Urothelium cell line (cell line): ENCODE measurements around the gene ESRRA.

Experiments used
- DNase-seq: peaks from one replicate; pipeline ENCODE4 v3.0.0; 2011; ENCODE audit warnings: low spot score, mixed read lengths
- FAIRE-seq: peaks from 2 replicates; lab custom pipeline; 2011; peaks lifted over from hg19 to GRCh38; lab: Jason Lieb, UNC

Gene ESRRA

DNA sequence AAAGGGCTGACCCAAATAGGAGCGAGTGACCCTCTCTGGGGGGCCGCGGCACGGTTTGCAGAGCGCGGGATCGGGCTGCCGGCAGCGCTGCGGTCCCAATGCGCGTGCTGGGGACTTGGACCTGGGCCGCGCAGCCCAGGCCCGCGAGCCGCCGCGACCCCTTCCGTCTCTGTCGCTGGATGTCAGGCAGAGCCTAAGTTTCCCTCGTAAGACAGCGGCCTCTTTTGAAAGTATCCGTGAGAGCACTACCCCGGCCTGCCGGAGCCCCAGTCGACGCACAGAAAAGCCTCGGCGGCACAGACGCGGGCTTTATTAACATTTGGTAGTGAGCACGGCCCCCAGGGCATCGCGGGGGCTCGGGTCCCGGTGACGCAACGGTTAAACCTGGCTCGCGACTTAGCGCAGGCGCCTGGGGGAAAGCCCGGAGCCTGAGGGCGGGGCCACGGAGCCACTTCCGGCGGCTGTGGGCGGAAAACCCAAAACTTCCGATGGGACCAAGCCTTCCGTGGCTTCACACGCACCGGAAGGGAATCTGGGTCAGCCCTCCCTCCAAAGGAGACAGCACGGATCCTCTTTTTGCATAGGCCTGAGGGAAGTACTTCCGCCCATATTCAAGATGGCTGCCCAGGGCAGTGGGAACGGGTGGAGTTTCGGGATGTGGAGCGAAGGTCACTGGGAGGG, 35.6 kb upstream of the ESRRA start:
- no peak for FAIRE-seq

GRCh38 chr11:64275031-64275800, 30.1 kb upstream of the ESRRA start:
- DNase-seq (no peak), FAIRE-seq (no peak)

More for the DNA sequence above, 35.6 kb upstream of the ESRRA start:
- peak; percentile 92 for DNase-seq

- DNase-seq (no peak), FAIRE-seq (no peak)
These were observed 29.5 kb upstream of the ESRRA start for GRCh38 chr11:64275841-64276240.

- DNase-seq: peak; percentile 64
- FAIRE-seq: no peak
These were observed 28.5 kb upstream of the ESRRA start for GRCh38 chr11:64276653-64277431.

DNA sequence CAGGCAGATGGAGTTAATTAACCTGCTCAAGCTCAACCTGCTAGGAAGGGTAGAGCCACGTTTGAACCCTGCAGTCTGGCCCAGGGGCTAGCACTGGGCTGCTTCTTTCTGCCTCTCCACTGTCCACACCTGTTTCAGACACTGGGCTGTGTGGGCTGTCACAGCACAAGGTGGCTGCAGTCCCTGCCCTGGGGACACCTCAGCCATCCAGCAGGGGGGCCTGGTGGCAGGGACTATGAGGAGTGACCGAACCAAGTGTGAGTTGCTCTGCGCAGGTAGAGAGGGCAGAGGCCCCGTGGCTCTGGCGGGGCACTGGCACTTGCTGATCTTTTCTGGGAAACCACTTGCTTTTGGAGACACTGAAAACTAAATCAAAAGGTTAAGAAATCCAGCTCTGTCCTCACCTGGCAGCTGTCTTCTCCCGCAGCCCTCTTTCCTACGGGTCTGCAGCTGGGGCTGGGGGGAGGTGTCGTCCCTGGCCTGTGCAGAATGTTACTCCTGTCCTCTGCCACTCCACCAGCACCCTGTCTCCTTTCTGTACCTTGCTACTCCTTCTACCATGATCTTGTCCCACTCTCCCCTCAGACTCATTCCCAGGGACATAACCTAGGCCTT, 26.6 kb upstream of the ESRRA start:
- no peak for DNase-seq
- no peak for FAIRE-seq

DNA sequence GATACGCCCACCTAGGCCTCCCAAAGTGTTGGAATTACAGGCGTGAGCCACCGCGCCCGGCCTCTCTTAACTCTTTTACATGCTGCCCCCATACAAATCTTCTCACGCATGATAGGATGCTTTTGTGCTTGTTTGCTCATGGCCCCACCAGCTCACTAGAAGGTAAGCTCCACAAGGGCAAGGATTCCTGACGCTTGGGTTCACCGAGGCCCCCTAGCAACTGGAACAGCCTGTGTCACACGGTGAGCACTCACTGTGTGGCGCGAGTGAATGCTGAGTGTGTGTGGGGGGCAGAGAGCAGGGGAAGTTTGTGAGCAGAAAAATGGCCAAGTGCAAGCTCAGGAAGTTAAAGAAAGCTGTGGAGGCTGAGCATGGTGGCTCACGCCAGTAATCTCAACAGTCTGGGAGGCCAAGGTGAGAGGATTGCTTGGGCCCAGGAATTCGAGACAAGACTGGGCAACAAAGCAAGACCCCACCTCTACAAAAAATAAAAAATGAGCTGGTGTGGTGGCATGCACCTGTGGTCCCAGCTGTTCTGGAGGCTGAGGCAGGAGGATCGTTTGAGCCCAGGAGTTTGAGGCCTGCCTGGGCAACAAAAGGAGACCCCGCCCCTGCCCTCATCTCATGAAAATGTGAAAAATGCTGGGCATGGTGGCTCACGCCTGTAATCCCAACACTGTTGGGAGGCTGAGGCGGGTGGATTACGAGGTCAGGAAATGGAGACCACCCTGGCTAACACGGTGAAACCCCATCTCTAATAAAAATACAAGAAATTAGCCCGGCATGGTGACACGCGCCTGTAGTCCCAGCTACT, 23.2 kb upstream of the ESRRA start:
- FAIRE-seq: no peak
- DNase-seq: no peak

DNA sequence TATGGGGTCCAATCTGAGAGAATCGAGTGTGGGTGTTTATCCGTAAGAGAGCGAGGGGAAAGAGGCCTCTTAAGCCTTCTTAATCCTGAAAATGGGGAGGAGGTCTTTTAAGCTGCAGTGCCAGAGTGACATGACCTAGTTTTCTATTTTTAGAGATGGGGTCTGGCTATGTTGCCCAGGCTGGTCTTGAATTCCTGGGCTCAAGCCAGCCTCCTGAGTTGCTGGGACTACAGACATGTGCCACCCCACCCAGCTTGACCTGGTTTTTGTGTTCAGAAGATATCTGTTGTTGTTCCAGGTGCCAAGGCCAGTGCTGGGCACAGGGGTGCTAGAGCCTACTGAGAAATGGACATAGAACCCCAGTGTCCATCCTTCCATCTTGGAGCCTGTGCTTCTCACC, 22.2 kb upstream of the ESRRA start:
- FAIRE-seq: no peak

DNA sequence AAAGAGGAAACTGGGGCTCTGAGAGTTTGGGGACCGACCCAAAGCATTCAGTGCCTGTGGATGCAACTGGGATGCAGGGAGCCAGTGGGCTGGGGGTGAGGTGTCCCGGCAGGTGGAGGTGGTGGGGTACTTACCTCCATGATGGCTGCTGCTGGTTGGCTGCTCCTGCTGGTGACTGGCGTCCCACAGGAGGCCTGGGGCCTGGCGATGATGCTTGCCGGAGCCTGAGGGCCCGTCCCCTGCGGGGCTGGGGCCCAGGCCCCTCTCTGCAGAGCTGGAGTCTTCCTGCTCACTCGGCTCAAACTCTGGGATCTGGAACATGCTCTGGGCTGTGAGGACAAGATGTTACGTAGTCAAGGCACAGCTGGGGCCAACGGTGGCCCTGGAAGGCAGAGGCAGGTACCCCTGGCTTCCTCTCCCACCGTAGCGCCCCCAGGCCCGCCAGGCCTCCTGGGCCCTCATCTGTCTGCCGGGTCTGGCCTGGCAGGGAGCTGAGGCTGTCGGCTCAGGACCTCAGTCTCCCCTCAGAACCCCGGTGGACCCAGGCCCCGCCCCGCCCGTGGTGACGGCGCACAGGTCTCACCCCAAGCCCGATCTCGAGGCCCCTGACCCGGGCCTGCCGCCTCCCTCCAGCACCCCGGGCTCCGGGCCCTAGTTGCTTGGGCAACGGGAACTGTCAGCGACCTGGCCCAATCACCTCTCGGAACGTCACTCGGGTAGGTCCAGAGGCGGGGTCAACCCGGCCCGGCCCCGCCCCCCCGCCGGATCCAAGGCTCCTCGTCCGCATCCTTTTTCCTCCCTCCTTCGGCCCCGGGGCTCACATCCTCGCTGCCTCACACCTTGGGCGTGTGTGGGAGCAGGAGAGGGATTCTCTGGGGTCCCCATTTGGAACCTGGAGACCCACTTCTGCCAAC, 21.0 kb upstream of the ESRRA start, which contains the start of gene BAD:
BAD (minus strand) TSS at position 618 of the 914 bp plus-strand sequence; CDS start at position 321, 297 bp downstream.
- FAIRE-seq (peak; percentile 65), DNase-seq (peak; percentile 97)

More for the DNA sequence above, 22.2 kb upstream of the ESRRA start:
- DNase-seq: no peak

DNA sequence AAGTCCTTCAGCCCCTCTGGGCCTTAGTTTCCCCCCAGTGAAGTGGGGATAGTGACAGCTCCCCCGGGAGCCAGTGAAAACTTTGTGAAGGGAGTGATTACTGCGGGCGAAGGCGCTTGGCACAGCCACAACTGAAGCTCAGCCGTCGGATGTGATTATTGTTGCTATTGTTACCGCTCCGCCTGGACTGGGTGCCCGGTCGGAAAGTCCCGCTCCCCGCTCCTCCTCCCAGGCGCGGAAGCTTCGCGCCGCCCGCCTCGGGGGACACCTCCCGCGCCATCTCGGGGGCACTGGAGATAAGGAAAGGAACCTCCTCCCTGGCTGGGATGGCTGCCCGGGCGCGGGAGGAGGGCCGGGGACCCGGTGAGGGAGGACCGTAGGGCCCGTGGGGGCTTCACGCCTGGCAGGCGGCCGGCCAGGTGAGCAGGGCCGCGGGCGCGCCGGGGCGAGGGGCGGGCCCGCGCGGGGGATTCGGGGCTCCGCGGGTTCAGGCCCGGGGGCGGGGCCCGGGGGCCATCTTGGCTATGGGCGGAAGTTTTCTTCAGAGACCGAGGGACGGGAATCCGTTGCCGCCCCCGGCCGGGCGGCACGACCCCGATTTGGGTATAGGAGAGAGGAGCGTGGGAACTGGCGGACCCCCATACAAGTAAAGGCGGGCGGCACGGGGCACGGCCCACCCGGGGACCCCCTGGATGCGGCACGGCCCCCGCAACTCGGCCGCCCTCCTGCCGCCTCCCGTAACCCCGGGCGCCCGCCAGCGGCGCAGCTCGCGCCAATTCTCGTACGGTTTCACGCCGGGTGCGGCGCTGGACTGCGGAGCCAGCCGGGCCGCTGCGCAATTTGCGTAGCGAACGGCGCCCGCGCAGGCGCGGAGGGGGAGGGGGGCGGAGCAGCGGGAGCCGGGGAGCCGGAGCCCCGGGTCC, 20.1 kb upstream of the ESRRA start, which contains the start of gene GPR137:
GPR137 (plus strand) TSS at position 887 of the 923 bp plus-strand sequence. CDS start 677 bp downstream, outside the sequence.
- FAIRE-seq: peak; percentile 52
- peak; percentile 85 for DNase-seq

- FAIRE-seq: no peak
- no peak for DNase-seq
These were observed 19.2 kb upstream of the ESRRA start for GRCh38 chr11:64285885-64286800.

DNA sequence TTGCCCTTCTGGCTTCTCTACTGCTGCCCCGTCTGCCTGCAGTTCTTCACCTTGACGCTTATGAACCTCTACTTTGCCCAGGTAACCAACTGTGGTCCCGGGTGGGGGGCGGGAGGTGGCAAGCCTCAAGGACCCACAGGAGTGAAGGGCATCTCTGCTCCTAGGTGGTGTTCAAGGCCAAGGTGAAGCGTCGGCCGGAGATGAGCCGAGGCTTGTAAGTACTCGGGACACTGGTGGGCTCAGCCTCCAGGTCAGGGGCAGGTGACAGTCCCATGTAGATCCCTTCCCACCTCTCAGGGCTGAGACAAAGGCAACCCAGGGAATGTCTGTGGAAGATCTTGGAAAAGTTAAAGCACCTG, 18.5 kb upstream of the ESRRA start:
- no peak for FAIRE-seq
- no peak for DNase-seq

DNA sequence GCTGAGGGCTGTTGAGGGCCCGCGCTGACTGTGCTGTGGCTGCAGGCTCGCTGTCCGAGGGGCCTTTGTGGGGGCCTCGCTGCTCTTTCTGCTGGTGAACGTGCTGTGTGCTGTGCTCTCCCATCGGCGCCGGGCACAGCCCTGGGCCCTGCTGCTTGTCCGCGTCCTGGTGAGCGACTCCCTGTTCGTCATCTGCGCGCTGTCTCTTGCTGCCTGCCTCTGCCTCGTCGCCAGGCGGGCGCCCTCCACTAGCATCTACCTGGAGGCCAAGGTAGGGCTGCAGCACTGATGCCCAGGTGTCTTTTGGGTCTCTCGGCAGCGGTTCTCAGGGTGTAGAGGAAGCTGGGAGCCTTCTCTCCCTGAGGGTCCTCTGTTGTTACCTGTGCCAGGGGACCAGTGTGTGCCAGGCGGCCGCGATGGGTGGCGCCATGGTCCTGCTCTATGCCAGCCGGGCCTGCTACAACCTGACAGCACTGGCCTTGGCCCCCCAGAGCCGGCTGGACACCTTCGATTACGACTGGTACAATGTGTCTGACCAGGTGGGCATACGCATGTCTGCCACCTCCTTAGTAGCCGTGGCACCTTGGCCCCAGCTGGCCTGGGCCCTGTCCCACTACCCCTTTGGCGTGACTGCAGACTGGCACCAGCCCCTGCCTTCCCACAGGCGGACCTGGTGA, 17.5 kb upstream of the ESRRA start:
- DNase-seq (no peak), FAIRE-seq (no peak)

DNA sequence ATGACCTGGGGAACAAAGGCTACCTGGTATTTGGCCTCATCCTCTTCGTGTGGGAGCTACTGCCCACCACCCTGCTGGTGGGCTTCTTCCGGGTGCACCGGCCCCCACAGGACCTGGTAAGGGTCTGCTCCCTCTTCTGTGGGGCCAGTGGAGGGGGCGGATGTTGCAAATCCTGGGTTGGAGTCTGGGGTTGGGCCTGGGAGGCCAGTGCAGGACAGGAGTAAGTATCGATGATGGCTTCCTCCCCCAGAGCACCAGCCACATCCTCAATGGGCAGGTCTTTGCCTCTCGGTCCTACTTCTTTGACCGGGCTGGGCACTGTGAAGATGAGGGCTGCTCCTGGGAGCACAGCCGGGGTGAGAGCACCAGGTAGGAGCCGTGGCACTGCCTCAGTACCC, 17.0 kb upstream of the ESRRA start:
- DNase-seq: no peak
- no peak for FAIRE-seq

- FAIRE-seq (no peak), DNase-seq (no peak)
These were observed 16.2 kb upstream of the ESRRA start for GRCh38 chr11:64289002-64289564.

DNA sequence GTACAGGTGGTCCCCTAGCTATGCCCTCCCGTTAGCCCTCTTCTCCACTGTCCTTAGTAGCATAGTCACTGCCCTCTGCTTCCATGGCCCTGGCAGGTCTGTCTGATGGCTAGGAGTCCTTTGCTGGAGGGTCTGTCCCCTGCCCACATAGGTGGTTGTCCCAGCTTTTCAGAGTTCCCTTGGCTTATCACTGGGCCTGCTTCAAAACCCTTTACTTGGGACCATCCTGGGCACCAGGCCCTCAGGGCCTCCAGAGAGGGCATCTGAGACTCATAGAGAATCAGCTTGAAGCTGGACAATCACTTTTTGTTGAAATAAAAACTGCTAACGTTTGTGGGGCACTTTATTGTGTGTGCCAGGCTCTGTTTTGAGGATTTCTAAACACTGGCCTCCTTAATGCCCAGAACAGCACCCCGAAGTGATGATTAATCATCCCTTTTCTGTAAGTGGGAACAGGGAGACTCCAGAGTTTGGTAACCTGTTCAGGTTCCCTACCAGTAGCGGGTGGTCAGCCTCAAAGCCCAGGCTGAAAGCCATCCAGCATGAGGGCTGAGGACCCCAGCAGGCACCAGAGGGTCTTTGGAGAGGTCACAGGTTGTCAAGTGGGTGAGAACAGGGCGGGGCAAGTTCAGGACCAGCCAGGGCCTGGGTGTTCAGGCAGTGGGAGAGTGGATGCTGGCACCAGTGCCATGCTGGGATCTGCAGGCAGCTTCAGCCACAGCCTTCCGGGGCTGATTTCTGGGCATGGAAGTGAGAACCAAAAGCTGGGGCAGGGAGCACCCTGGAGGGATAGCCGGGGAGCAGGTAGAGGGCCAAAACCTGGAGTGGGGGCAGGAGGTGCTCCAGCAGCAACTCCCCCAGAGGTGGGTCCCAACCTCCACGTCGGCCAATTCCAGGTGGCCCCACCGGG, 14.7 kb upstream of the ESRRA start:
- DNase-seq (no peak), FAIRE-seq (no peak)
